GM23248 (cell line): ENCODE data around the gene MTHFD1L.

Source experiments
- EZH2 ChIP-seq: fragments of 200-600 bp; sonication (generic); IDR thresholded peaks from 2 replicates; pipeline ENCODE4 v1.6.1; 2018; ENCODE audit warnings: antibody characterized with exemption, mild to moderate bottlenecking; ENCODE audit not compliant: insufficient read depth, poor library complexity, severe bottlenecking
- EZH2phosphoT487 ChIP-seq: fragments of 200-600 bp; sonication (generic); IDR thresholded peaks from 2 replicates; pipeline ENCODE4 v1.6.1; 2018; ENCODE audit warnings: antibody characterized with exemption, moderate library complexity, mild to moderate bottlenecking, low read depth; ENCODE audit not compliant: insufficient read depth

DNA sequence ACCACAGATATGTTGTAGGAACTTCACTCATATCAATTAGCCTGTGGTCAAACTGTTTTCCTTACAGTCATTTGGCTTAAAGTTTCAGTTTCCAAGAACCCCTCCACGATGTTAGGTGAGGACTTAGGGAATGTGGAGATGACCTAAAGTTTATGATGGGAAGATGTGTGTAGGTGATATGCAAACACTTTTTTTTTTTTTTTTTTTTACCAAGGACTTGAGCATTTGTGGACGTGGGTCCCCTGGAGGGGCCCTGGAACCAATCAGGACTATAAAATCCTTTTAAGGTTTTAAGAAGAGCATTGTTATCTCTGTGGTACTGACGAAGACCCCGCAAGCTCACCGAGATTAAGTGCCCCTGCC is 478 bp upstream of the MTHFD1L start:
- no peak for TF ChIP-seq EZH2
- no peak for TF ChIP-seq EZH2phosphoT487
